NCI-H2227 treated with DMSO at 0.1 percent for 48 hours (cell line): ENCODE results near the gene PRR12.
A peak's percentile ranks its signal among the peaks of the same experiment; 100 is the strongest.
"Not testable (repeated sequence)": the region's sequence is repeated elsewhere in the genome, so short reads cannot be mapped to it uniquely, and the experiment has no call there.

ENCODE experiments used
- DNase-seq: peaks from one replicate; lab custom pipeline; 2025; lab: John Stamatoyannopoulos, UW

The PRR12 gene

GRCh38 chr19:49617860-49618259, 26.9 kb downstream of the PRR12 start:
- not testable (repeated sequence) for DNase-seq

DNA sequence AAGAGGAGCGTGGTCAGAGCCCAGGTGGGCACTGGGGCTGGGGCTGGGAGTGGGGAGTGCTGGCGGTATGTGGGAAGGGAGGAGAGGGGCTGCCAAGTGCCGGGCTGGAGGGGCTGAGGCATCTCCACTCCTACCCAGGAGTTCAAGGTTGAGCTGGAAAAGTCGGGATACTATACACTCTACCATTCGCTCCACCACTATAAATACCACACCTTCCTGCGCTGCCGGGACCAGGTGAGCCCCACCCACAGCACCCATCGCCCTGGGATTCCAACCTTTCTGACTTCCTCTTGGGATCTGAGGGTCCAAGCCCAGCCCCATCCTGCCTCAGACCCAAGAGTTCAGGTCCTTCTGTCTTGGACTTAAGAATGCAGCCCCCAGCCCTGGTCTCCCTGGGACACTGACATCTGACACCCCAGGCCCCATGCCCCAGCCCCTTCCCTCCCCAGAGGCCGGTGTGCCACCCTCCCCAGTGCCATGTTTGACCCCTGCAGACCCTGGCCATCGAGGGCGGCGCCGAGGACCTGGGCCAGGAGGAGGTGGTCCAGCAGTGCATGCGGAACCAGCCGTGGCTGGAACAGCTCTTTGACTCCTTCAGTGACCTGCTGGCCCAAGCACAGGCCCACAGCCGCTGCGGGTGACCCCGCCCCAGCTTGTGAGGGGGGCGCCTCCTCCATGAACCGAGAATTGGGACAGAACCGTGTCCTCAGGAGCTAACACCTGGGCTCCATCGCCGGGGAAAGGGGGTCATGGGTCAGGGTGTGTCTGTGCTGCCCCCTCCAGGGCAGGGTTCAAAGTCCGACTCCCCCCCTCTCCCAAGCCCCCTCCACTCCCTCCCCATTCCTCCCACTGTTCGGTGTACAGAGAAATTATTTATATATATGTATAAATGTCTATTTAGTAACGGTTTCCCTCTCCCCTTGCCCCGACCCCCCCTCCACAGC, 34.3 kb downstream of the PRR12 start:
- no peak for DNase-seq

GRCh38 chr19:49626226-49626625, 35.2 kb downstream of the PRR12 start:
- no peak for DNase-seq

GRCh38 chr19:49629659-49630058, 38.7 kb downstream of the PRR12 start:
- DNase-seq: no peak

DNA sequence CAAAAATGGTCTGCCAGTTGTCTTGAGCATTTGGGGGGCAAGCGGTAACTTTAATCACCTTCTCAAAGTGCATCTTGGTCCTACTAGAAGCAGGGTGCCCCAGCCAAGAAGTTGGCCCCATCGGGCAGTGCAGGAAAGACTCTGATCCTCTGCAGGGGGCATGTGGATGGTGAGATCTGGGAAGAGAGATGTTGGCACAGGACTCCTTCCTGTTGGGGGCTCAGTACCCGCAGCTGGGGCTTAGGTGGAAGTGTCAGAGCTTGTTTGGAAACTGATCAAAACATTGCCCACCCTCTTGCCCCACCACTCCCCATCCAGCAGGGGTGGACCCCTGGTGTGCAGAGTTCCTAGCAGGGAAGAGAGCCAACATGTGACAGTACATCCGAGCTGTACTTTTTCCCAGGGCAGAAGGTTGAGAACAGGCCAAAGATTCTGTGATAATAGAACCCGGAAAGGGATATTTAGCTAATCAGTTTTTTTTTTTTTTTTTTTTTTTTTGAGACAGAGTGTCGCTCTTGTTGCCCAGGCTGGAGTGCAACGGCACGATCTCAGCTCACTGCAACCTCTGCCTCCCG, 40.1 kb downstream of the PRR12 start:
- no peak for DNase-seq

GRCh38 chr19:49631610-49632192, 40.7 kb downstream of the PRR12 start:
- DNase-seq: no peak

- no peak for DNase-seq
These were observed 41.6 kb downstream of the PRR12 start for GRCh38 chr19:49632576-49632975.

- DNase-seq: not testable (repeated sequence)
These were observed 42.3 kb downstream of the PRR12 start for GRCh38 chr19:49633273-49633672.

- DNase-seq: no peak
These were observed 44.7 kb downstream of the PRR12 start for GRCh38 chr19:49635530-49636232.

DNA sequence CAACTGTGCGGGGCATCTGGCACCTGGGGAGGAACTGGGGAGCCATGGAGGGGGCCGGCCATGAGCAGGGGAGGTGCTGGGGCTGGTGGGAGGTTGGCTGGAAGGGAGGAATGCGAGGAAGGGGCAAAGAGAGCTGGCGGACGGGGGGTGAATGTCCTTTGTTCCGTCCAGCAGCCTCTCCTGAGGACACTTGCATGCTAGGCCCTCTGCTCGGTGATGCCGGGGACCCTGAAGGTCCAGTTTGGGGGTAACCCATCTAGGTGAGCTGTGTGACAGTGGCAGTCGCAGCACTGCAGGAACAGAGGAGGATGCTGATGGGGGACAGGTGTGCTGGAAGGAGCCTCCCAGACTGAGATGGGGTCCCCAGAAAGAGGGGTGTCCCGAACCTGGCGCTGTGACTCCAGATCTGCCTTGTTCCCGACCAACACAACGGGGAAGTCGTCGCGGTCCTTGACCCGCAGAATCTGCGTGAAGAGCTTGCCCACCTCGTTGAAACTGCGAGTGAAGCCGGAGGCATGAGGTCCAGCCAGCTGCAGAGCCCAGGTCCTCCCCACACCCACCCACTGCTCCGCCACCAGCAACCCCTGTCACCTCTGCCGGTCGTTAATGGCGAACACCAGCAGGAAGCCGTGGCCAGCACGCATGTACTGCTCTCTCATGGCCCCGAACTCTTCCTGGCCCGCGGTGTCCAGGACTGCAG, 45.4 kb downstream of the PRR12 start:
- DNase-seq: no peak

- DNase-seq: no peak
These were observed 47.1 kb downstream of the PRR12 start for GRCh38 chr19:49637821-49638738.

GRCh38 chr19:49639401-49640112, 48.6 kb downstream of the PRR12 start:
- DNase-seq: no peak

- DNase-seq: peak; percentile 97
These were observed 49.3 kb downstream of the PRR12 start, which contains the start of gene RRAS for GRCh38 chr19:49640113-49640898. RRAS (minus strand) TSS chr19:49640143; CDS start chr19:49640098, 45 bp downstream.

DNA sequence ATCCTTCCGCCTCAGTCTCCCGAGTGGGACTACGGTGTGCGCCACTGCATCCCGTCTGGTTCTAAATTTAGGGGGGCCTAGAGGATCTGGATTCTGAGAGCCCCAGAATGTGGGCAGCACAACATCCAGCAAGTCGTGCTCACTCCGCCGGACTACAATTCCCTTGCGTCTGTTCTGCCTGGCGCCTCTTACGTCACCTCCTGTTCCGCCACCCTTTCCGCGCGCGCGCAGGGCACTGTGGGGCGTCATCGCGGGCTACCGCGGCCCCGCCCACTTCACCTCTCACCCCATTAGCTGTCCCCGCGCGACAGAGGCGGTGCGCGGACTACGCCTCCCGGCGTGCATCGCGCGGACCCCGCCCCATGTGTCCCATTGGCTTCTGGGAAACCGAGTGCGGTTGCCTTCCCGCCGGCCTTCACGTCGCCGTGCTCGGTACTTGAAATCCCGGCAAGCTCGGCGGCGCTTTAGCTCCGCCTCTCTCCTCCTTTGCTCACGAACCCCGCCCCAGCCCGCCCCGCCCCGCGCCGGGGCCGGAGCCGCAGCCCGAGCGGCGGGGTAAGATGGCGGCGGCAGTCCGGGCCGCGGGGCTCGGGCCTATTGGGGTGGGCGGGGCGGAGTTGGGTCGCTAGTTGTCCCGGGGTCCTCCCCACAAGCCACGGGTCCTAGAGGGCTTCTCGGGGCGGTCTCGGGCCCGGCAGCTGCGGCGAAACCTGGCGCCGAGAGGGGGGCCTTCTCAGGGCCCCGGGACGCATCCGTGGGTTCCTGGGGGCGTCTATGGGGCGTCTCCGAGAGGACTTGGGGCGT, 50.9 kb downstream of the PRR12 start, which contains the start of gene SCAF1:
TSS of gene SCAF1 (plus strand) at position 522 of the 804 bp plus-strand sequence. CDS start 2,818 bp downstream, outside the sequence.
- DNase-seq: peak; percentile 93

DNA sequence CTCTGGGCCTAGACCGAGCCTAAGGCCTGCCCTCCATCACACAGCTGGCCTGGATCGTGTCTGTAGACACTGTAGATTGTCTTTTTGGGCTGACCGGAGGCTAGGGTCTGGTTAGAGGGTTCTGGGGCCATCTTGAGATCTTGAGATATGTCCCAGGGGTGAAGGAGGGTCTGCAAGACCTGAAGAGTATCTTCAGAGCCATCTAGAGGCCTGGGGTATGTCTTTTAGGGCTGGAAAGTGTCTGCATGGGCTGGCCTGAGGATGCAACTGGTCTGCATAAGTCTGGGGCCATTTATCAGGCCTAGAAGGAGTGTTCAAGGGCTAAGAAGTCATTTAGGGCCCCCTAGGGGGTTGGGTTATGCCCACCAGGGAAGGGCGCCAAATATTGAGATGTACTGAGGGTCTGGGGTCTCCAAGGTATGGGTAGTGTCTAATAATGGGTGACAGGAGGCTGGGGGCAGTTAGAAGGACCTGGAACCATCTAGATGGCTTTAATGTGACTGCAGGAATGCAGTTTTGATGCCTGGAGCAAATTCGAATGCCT, 51.6 kb downstream of the PRR12 start:
- DNase-seq: no peak

DNA sequence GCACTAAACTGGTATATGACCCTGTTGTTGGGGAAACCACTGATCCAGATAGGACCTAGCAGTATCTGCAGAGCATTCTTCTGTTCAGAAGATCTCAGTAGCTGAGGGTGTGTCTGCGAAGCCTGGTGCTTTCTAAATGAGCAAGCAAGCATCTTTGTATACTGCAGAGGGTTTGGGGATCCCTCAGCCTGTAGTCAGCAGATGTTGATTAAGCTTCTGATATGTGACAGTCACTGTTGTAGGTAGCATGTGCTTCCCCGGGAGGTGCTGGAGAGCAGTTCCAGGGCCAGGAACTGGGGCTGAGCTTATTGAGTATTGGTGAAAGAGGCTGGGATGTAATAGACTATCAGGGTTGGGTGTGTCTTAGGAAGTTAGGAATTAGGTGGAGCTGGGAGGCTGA, 52.5 kb downstream of the PRR12 start:
- no peak for DNase-seq

GRCh38 chr19:49645592-49645991, 54.6 kb downstream of the PRR12 start:
- no peak for DNase-seq

DNA sequence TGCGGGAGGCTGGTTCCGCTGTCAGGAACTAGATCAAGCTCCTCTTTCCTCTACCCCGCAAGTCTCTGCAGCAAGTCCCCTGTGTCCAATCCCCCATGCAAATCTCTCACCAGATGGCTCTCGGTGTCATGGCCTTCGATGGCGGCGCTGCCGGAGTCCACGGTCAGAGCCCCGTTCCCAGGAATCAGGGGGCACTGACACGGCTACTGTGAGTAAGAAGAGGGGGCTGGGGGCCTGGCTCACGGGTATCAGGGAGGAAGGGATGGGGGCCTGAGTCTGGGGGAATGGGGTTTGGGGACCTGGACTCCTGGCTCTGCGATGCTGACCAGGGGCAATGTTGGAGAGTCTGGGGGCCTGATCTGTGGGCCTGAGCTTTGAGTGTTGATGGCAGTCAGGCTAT, 55.0 kb downstream of the PRR12 start:
- DNase-seq: no peak
